ENCODE measurements around the gene DCDC2. TPM values are rescaled to one million over a fixed set of nuclear protein-coding genes. Genes with fewer than 3 reads are reported as not detected.
"Not testable (repeated sequence)": the region's sequence is repeated elsewhere in the genome, so short reads cannot be mapped to it uniquely, and the experiment has no call there.

The DCDC2 gene
- total and polyA plus RNA-seq, 9 donors, result 0.19 to 12.4 (median 1.1) TPM; not detected in 1

- Histone ChIP-seq H3K4me3 (no peak overlapping the region), H3K9me3 (no peaks in the 10 kb centered on the region), H3K4me1 (ENCODE audit: insufficient read depth) (no peaks in the 10 kb centered on the region), H3K36me3 (no peaks in the 10 kb centered on the region), H3K27ac (no peak overlapping the region), H3K27me3 (no peaks in the 10 kb centered on the region)
- DNase-seq, result no peak
- no peak for TF ChIP-seq CTCF (IDR thresholded peaks at IDR 0.05)
- no peak for TF ChIP-seq POLR2A (IDR thresholded peaks at IDR 0.05)
- no peak for TF ChIP-seq EP300 (IDR thresholded peaks at IDR 0.05)
- intact Hi-C loops (cut with DNase I), result loop anchor here in 1 of 4 donors (1.0 kb wide), 1 partner anchor 19 kb away; no protein-coding TSS in a partner anchor
- WGBS, 3 donors, result 89 to 94% (median 92%) methylated on average over 3 of the region's 3 CpGs
Observed at GRCh38 chr6:24240380-24240928, 117.4 kb downstream of the DCDC2 start.

DNA sequence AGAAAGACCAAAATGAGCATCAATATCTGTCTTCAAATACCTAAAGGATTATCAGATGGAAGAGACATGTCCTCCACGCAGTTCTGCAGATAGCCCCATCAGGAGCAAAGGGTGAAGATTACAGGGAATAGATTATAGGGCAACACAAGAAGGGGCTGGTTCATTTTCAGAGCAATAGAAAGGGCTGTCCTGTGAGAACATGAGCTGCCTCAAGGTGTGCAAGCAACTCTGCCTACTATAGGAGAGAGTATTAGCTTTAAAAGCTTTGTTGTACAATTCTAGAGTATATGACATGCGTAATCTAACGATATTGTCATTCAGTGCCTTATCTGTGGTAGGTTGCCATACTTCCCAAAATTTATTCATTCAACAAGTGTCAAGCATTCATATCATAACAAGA, 119.2 kb downstream of the DCDC2 start:
- TF ChIP-seq EP300 (IDR thresholded peaks at IDR 0.05), result no peak
- TF ChIP-seq CTCF (IDR thresholded peaks at IDR 0.05), result no peak
- no peak for TF ChIP-seq POLR2A (IDR thresholded peaks at IDR 0.05)
- Histone ChIP-seq H3K4me3 (no peak overlapping the region), H3K9me3 (no peaks in the 10 kb centered on the region), H3K27me3 (no peaks in the 10 kb centered on the region), H3K4me1 (ENCODE audit: insufficient read depth) (no peaks in the 10 kb centered on the region), H3K27ac (no peak overlapping the region), H3K36me3 (no peaks in the 10 kb centered on the region)
- no peak for DNase-seq
- intact Hi-C loops (cut with DNase I), result no loop called here
- whole genome bisulfite sequencing, 3 donors, result 91 to 95% (median 93%) methylated on average over 3 of the region's 3 CpGs

DNA sequence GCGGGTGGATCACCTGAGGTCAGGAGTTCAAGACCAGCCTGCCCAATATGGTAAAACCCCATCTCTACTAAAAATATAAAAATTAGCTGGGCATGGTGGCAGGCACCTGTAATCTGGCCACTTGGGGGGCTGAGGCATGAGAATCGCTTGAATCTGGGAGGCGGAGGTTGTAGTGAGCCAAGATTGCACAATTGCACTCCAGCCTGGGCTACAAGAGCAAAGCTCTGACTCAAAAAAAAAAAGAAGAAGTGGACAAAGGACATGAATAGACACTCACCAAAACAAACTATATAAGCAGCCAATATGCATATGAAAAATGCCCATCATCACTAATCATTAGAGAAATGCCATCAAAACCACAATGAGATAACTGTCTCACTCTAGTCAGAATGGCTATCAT, 121.1 kb downstream of the DCDC2 start:
- H3K36me3 ChIP-seq, result not testable (repeated sequence)
- WGBS, 3 donors, result 78 to 92% (median 85%) methylated on average over 3 of the region's 3 CpGs

GRCh38 chr6:24233813-24234442, 123.9 kb downstream of the DCDC2 start:
- intact Hi-C loops (cut with DNase I), result no loop called here
- TF ChIP-seq EP300 (IDR thresholded peaks at IDR 0.05) (no peak), CTCF (IDR thresholded peaks at IDR 0.05) (no peak), POLR2A (IDR thresholded peaks at IDR 0.05) (no peak)

More for the DNA sequence above, 121.1 kb downstream of the DCDC2 start:
- H3K9me3 ChIP-seq; H3K4me1 ChIP-seq (ENCODE audit: insufficient read depth); intact Hi-C loops (cut with DNase I); DNase-seq; H3K27ac ChIP-seq; H3K27me3 ChIP-seq; H3K4me3 ChIP-seq: not testable (repeated sequence)

DNA sequence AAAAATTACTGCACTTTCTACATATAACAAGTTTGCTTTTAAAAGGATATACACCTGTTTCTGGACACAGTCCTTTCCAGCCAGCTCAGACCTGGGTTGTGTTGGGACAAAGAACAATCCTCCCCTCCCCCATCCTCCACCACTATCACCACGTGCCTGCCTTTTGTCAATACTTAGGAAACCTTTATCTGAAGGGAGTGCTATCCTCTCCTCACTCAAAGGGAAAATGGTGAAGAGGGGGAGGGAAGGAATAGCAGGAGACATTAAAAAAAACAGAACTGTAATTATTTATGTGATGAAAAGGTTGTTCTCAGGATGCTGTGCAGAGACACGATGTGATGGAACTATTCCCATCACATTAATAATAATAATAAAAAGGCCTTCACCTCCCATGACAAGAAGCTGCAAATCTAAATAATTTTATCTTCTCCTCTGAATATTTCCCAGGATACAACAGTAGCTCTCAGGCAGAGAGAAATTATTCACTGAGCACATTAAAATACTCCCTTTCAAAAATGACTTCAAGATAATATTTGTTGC, 126.4 kb downstream of the DCDC2 start:
- intact Hi-C loops (cut with DNase I), result no loop called here
- Histone ChIP-seq H3K36me3 (no peaks in the 10 kb centered on the region), H3K4me3 (no peak overlapping the region), H3K4me1 (ENCODE audit: insufficient read depth) (peaks cover 2% of the 10 kb centered on the region), H3K27ac (no peak overlapping the region), H3K27me3 (no peaks in the 10 kb centered on the region), H3K9me3 (no peaks in the 10 kb centered on the region)
- TF ChIP-seq POLR2A (IDR thresholded peaks at IDR 0.05) (no peak), EP300 (IDR thresholded peaks at IDR 0.05) (no peak), CTCF (IDR thresholded peaks at IDR 0.05) (no peak)
- 12 to 19% (median 16%) methylated on average over 2 of the region's 2 CpGs for WGBS, 3 donors
- no peak for DNase-seq

More at GRCh38 chr6:24233813-24234442, 123.9 kb downstream of the DCDC2 start:
- Histone ChIP-seq H3K9me3 (no peaks in the 10 kb centered on the region), H3K36me3 (no peaks in the 10 kb centered on the region), H3K27ac (no peak overlapping the region), H3K4me1 (ENCODE audit: insufficient read depth) (no peaks in the 10 kb centered on the region), H3K27me3 (no peaks in the 10 kb centered on the region), H3K4me3 (no peak overlapping the region)
- DNase-seq, result no peak
- WGBS, 3 donors, result 82 to 87% (median 86%) methylated on average over 6 of the region's 6 CpGs

Data from ovary (tissue), 9 donors.